SH-SY5Y (cell line): ENCODE measurements around the gene PDZD2.

Experiments
- GATA2 ChIP-seq: IDR thresholded peaks from 2 replicates; pipeline ENCODE4 v1.6.1; 2011; ENCODE audit warnings: mild to moderate bottlenecking, low read depth, low read length
- GATA3 ChIP-seq: IDR thresholded peaks from 2 replicates; pipeline ENCODE4 v1.6.1; 2011; ENCODE audit warnings: low read depth, mild to moderate bottlenecking, low read length, moderate library complexity

The PDZD2 gene

GRCh38 chr5:31825518-31826068, 186.7 kb downstream of the PDZD2 start:
- no peak for TF ChIP-seq GATA3
- TF ChIP-seq GATA2: no peak

GRCh38 chr5:31827867-31828266, 188.9 kb downstream of the PDZD2 start:
- TF ChIP-seq GATA3: no peak
- TF ChIP-seq GATA2: no peak

- no peak for TF ChIP-seq GATA2
- TF ChIP-seq GATA3: no peak
These were observed 194.0 kb downstream of the PDZD2 start for GRCh38 chr5:31832966-31833365.

GRCh38 chr5:31833710-31834109, 194.8 kb downstream of the PDZD2 start:
- TF ChIP-seq GATA2 (no peak), GATA3 (no peak)

GRCh38 chr5:31844622-31845345, 205.9 kb downstream of the PDZD2 start:
- TF ChIP-seq GATA3: no peak
- no peak for TF ChIP-seq GATA2

GRCh38 chr5:31845361-31845760, 206.4 kb downstream of the PDZD2 start:
- TF ChIP-seq GATA2 (no peak), GATA3 (no peak)

GRCh38 chr5:31846934-31847333, 208.0 kb downstream of the PDZD2 start:
- TF ChIP-seq GATA3 (peak; percentile 83), GATA2 (peak; percentile 78)

- TF ChIP-seq GATA3 (no peak), GATA2 (no peak)
These were observed 208.4 kb downstream of the PDZD2 start for GRCh38 chr5:31847354-31847753.

GRCh38 chr5:31850981-31851689, 212.2 kb downstream of the PDZD2 start:
- no peak for TF ChIP-seq GATA3
- TF ChIP-seq GATA2: no peak

- no peak for TF ChIP-seq GATA3
- TF ChIP-seq GATA2: no peak
These were observed 214.6 kb downstream of the PDZD2 start for GRCh38 chr5:31853398-31854135.

GRCh38 chr5:31854181-31855133, 215.5 kb downstream of the PDZD2 start:
- TF ChIP-seq GATA2: no peak
- TF ChIP-seq GATA3: no peak

GRCh38 chr5:31855134-31856040, 216.5 kb downstream of the PDZD2 start:
- TF ChIP-seq GATA2 (no peak), GATA3 (no peak)

- TF ChIP-seq GATA3 (no peak), GATA2 (no peak)
These were observed 220.2 kb downstream of the PDZD2 start for GRCh38 chr5:31859096-31859495.

- TF ChIP-seq GATA2 (no peak), GATA3 (no peak)
These were observed 221.3 kb downstream of the PDZD2 start for GRCh38 chr5:31860278-31860677.
